GM18867 (cell line): Measurements from ENCODE around the gene MUC15.

ENCODE experiments used
- ATAC-seq: cut with Tn5 transposase; IDR thresholded peaks from one replicate; pipeline ENCODE4 v1.9.1; 2021; ENCODE audit warnings: mild to moderate bottlenecking, moderate library complexity; ENCODE audit not compliant: unreplicated experiment

Gene MUC15

DNA sequence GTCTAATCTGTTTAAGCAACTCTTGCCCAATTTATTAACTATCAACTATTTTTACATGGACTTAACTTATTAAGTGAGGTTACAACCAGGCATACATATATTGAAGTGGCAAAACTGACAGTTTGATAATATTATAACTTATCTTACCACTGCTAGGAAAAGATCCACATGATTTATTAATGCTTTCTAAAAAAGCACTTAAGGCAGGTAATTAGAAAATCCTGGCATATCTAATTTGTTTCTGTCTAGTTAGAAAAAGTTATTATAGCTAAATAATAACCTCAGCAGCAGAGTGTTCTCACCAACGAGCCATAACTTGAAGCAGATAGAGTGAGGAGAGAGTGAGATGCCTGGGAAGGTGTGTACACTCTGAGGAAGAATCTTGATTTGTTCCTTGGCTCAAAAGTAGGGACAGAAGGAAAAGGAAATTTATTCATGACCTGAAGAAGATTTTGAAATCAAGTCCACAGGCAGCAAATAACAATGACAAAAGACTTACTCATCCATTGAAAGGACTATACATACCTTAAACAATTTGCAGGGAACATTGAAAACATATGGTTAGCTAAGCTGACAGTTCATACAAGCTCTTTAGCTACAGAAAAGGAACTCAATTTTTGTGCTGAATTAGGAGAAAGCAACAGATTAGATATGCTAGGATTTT, 7.1 kb upstream of the MUC15 start:
- ATAC-seq = no peak

- no peak for ATAC-seq
Observed at GRCh38 chr11:26575946-26576345, 3.9 kb upstream of the MUC15 start.

- no peak for ATAC-seq
Observed at GRCh38 chr11:26573896-26574295, 1.8 kb upstream of the MUC15 start.

DNA sequence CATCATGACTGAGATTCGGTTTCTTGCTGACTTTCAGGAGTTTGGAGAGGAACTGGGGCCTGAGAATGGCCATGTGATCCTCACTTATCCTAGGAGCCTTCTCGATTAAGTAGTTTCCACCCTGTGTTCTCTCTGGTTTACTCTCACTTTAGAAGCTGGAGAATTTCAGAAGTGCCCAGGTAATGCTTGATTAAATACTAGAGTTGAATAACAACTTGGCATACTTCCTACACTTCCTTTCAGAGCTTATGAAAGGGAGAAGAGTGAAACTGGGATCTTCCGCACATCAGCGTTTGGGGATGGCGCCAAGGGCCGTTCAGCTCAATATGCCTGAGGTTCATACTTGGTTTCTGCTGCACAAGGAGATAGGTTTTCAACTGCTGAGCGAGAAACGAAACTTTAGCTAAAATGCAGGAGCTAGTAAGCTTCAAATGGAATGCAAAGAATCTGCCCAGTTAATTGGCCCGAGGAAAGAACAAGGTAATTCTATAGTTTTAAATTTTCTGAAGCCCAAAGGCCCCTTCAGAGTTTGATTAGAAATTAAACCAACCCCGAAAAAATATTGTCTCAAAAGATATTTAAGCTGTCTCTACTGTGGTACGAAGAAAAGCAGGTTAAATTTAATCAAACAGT, 823 bp upstream of the MUC15 start:
- no peak for ATAC-seq

DNA sequence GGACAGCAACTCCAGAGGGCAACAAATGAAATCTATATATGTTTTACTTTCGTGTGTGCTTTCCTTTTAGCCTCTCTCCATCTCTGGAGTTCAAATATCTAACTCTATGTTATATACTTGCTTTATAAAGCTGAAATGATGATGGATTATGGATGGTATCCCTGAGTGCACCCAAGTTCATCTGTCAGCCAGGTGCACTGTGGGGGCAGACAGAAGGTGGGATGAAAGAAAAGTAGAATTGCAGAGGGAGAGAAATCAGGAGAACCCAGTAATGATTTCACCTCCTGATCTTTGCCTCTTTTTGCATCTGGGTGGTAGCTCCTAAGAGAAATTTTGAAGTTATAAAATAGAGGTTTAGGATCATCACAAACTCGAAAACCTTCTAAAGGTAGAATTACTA, 2.4 kb downstream of the MUC15 start:
- no peak for ATAC-seq

- no peak for ATAC-seq
Observed at GRCh38 chr11:26558190-26558589, 13.9 kb downstream of the MUC15 start.

DNA sequence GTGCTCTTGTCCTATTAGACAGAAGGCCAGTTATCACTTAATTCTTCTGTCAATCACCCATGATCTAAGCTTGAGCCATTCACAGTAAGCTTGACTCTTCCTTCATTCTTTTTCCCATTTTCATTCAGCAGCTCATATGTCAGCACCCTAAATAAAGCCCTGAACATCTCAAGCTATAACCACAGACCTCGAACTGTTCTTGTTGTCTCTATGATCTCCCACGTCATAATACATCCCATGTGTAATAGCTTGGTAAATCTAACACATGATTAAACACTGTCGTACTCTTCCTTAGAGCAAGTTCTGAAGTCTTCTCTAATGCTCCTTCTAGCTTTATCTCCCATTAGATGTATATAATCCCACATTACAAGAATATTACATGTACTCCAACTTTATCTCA, 14.4 kb downstream of the MUC15 start:
- no peak for ATAC-seq

DNA sequence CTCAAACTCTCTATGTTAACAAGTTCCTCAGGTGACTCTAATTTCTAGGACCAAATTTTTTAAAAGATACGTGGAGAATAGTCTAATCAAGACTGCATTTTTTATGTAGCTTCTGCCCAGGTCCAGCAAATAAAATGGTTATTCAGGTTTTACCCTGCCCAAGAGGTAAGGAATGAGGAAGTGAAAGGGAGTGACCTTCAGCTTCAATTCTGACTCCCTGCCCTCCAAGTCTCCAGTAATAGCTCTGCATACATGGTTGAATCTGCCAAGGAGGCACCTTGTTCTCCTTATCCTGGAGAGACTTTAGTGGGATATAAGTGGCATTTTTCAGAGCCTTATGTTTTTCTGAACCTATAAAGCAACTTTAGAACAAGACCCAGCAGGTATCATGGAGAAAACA, 15.5 kb downstream of the MUC15 start:
- no peak for ATAC-seq

GRCh38 chr11:26554455-26554854, 17.6 kb downstream of the MUC15 start:
- ATAC-seq = no peak

DNA sequence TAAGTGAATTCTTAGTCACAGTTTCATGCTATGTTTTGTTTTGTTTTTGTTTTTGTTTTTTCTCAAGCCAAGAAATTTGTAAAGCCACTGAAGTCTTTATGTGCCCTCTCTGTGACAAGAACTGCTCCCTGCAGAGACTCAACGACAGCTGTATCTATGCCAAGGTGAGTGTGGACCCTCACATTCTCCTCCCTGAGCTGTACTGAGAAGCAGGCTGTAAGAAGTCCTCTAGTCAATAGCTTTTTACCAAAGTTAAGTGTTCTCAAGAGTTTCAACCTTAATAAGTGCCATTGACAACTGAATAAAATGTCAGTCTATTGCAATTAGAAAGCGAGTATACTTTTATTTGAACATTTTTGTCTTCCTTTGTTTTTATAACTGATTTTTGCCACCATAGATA, 18.9 kb downstream of the MUC15 start:
- no peak for ATAC-seq

DNA sequence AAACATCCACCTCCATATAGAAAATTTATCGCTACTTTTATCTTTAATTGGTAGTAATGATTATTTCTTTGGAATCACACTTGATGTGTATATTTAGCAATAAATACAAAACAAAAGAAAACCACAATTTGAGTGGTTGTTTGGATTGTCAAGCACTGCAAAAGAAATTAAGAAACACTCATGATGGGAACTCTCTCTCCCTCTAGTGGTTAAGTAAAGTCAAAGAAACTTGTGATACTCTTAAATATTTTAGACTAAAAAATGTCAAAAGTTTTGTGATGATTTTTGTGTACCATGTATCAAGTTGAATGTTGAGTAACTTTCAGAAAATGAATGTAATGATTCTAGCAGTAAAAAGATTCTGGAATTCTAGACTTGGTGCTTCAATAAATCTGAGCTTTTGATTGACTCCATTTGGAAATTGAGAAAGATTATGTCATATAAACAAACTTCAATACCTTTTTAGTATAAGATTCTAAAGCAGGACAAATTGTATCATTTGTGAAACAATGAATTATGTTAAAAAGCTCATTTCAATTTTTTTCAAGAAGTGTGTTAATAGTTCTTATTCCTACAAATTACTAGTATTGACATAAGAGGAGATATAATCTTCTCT, 20.8 kb downstream of the MUC15 start:
- no peak for ATAC-seq

- ATAC-seq = no peak
Observed at GRCh38 chr11:26550022-26550421, 22.0 kb downstream of the MUC15 start.

DNA sequence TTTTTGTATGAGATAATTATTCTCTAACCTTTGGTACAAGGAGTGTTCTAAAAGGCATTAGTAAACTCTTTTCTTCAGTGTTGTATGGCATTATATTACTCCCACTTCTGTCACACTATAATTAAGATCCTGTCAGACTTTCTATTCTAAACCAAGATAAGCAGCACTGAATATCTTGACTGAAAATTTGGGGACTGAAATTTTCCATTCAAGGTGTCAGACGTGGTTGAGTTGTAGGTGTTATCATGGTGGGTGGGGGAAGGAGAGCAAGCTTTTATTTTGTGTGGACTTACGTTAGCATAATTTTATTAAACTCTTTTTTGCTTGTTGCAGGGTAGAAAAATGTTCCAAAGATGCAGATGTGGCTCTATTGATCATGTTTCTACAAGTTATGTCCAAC, 22.9 kb downstream of the MUC15 start:
- ATAC-seq = no peak

- no peak for ATAC-seq
Observed at GRCh38 chr11:26541870-26542269, 30.2 kb downstream of the MUC15 start.

- no peak for ATAC-seq
Observed at GRCh38 chr11:26539517-26539916, 32.5 kb downstream of the MUC15 start.

DNA sequence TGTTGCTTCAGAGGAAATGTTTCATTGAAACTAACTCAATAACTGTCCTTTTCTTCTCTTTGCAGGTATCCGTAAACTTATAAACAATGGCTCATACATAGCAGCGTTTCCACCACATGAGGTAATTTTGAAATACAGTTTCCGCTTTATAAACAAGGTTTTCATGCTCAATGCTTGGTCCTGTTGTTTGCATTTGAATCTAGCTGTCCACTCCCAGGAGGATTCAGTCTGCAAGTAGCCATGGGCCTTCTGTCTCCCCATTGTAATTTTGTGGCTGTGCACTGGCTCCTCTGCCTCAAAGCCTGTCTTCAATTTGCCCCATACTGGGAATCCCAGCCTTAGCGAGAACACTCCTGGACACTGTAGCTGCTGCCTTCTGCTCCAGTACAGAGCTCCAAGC, 34.7 kb downstream of the MUC15 start:
- ATAC-seq = no peak

DNA sequence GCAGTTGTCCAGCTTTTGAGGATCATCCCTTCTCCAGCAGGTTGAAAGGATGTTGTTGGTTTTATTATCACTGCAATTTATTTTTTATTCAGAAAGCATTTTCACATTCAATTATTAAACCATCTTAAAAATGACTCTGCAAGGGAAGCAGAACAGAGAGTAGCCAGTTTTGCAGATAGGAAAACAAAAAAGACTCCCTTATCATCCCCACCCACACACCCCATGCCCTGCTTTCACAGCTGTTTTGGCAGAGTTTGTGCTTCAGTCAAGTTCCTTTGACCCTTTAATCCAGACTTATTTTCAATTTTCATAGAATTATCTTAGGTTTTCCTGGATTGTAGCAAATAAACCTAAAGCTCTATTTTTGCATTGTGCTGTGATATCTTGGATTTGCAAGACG, 44.4 kb downstream of the MUC15 start:
- ATAC-seq = no peak

- ATAC-seq = no peak
Observed at GRCh38 chr11:26522912-26523610, 49.0 kb downstream of the MUC15 start.

- ATAC-seq = no peak
Observed at GRCh38 chr11:26519469-26519868, 52.6 kb downstream of the MUC15 start.

- no peak for ATAC-seq
Observed at GRCh38 chr11:26512196-26512595, 59.9 kb downstream of the MUC15 start.

DNA sequence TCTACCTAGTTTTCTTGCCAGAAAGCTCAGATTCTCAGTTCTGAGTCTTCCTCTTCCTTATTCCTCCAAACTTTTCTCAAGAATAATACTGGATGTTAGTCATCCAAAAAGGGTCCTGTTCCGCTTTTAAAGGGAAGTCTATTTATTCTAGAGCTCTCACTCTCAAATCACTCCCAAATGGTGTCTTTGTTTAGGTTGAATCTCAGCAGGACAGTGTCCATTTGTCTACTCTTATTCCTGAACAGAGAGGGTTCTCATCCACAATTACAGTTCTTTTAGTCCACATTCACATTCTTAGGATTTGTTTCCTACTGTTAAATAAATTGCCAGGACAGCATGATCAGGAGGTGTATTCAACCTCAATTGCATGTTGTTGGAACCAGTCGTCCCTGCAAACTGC, 61.3 kb downstream of the MUC15 start:
- ATAC-seq = no peak

GRCh38 chr11:26510164-26510563, 61.9 kb downstream of the MUC15 start:
- ATAC-seq = no peak
